NT2/D1 (cell line): Measurements from ENCODE around the gene ALKBH1.

Experiments
- SUZ12 ChIP-seq: IDR thresholded peaks from 2 replicates; pipeline ENCODE4 v1.6.1; 2011; ENCODE audit not compliant: insufficient read length, insufficient read depth; ENCODE audit errors: extremely low read depth
- ZNF274 ChIP-seq: IDR thresholded peaks from 2 replicates; pipeline ENCODE4 v1.6.1; 2011; ENCODE audit warnings: mild to moderate bottlenecking, low read depth, low read length

GRCh38 chr14:77673193-77673592, 34.6 kb downstream of the ALKBH1 start:
- TF ChIP-seq SUZ12 = no peak
- TF ChIP-seq ZNF274 = no peak
